Stomach (tissue), 4 donors: ENCODE measurements around the gene NUB1.

Experiments used
- EP300 ChIP-seq: sonication (generic); formaldehyde crosslinking; IDR thresholded peaks from one replicate; pipeline ENCODE4 v1.6.1; 2017; ENCODE audit warnings: antibody characterized with exemption
- POLR2A ChIP-seq, 4 donors: fragments of 450-650 bp; IDR thresholded peaks; one replicate each; pipeline ENCODE4 v1.6.1; 2016; ENCODE audit warnings: antibody characterized with exemption in 4 of 4, control low read depth in 2 of 4, mild to moderate bottlenecking in 1 of 4, moderate library complexity in 1 of 4
- POLR2AphosphoS5 ChIP-seq, 3 donors: sonication (generic); formaldehyde crosslinking; IDR thresholded peaks; one replicate each; pipeline ENCODE4 v1.6.1; 2016; ENCODE audit warnings: antibody characterized with exemption in 3 of 3

DNA sequence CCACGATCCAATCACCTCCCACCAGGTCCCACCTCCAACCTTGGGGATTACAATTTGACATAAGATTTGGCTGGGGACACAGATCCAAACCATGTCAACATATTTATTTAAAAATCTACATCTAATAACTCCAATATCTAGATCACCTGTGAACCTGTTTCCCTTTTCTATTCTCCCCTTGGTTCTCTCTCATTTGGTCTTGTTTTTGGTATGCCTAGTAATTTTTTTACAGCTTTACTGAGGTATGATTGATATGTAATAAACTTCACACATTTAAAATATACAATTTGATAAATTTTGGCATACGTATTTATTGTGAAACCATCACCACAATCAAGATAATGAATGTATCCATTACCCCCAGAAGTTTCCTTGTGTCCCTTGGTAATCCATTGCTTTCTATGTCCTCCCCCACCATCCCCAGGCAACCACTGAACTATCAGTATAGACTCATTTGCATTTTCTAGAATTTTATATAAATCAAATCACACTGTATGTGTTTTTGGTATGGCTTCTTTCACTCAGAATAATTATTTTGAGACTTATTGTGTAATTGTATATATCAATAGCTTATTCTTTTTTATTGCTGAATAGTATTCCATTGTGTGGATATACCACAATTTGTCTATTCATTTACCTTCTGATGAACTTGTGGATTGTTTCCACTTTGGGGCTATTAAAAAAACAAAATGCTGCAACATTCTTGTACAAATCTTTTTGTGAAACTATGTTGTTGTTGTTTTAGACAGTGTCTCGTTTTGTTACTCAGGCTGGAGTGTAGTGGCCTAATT is 45.2 kb upstream of the NUB1 start:
- TF ChIP-seq EP300: no peak
- TF ChIP-seq POLR2A (IDR thresholded peaks at IDR 0.05): no peak
- no peak for TF ChIP-seq POLR2AphosphoS5 (IDR thresholded peaks at IDR 0.05)
